Astrocyte of the spinal cord (primary cell): Measurements from ENCODE around the gene TOLLIP.
"Not testable (repeated sequence)": the region's sequence is repeated elsewhere in the genome, so short reads cannot be mapped to it uniquely, and the experiment has no call there.

Experiments used
- DNase-seq: peaks from one replicate; pipeline ENCODE4 v3.0.0; 2011; ENCODE audit warnings: low read depth, low spot score
- H3K4me3 ChIP-seq: 2 replicates; pipeline ENCODE4 v1.5.1; 2011; ENCODE audit warnings: low read depth, mild to moderate bottlenecking, low read length, moderate library complexity
- in situ Hi-C: cut with HindIII; loops from 2 replicates; pipeline ENCODE4 v1.10.0; 2017; ENCODE audit warnings: low sequenced_read_pairs
- TF ChIP-seq, protein P1 (sequence below): IDR thresholded peaks from 2 replicates; pipeline ENCODE4 v1.5.1; 2012; ENCODE audit warnings: low read depth, mild to moderate bottlenecking, low read length, inconsistent platforms

Gene TOLLIP

GRCh38 chr11:1271406-1271805, 38.0 kb downstream of the TOLLIP start:
- in situ Hi-C loops = no loop called here
- no peak for DNase-seq
- no peak overlapping the region for H3K4me3 ChIP-seq
- TF ChIP-seq, protein P1, sequence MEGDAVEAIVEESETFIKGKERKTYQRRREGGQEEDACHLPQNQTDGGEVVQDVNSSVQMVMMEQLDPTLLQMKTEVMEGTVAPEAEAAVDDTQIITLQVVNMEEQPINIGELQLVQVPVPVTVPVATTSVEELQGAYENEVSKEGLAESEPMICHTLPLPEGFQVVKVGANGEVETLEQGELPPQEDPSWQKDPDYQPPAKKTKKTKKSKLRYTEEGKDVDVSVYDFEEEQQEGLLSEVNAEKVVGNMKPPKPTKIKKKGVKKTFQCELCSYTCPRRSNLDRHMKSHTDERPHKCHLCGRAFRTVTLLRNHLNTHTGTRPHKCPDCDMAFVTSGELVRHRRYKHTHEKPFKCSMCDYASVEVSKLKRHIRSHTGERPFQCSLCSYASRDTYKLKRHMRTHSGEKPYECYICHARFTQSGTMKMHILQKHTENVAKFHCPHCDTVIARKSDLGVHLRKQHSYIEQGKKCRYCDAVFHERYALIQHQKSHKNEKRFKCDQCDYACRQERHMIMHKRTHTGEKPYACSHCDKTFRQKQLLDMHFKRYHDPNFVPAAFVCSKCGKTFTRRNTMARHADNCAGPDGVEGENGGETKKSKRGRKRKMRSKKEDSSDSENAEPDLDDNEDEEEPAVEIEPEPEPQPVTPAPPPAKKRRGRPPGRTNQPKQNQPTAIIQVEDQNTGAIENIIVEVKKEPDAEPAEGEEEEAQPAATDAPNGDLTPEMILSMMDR = no peak

GRCh38 chr11:1271002-1271401, 38.4 kb downstream of the TOLLIP start:
- TF ChIP-seq, protein P1 = no peak
- H3K4me3 ChIP-seq = no peak overlapping the region
- in situ Hi-C loops = no loop called here
- peak; percentile 68 for DNase-seq

DNA sequence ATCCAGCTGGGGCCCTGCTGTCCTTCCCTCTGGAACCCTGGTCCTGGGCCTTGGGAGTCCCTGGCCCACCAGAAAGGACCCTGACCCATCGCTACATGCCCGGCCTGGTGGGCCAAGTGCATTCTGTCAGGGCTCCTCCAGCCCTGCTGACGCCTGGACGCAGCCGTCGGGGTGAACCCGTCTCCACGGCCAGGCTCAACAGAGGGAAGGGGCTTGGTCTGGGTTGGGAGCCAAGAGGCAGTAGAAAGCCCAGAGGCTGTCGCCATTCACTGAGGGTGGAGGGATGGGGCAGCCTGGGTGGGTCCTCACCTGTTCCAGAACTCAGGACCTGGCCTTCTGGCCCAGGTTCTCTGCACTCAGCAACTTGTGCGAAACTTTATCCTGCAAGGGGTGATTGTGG, 39.0 kb downstream of the TOLLIP start:
- no peak for DNase-seq
- TF ChIP-seq, protein P1 = no peak
- in situ Hi-C loops = no loop called here
- no peak overlapping the region for H3K4me3 ChIP-seq

GRCh38 chr11:1269957-1270356, 39.5 kb downstream of the TOLLIP start:
- TF ChIP-seq, protein P1 = no peak
- no peak for DNase-seq
- in situ Hi-C loops = no loop called here
- H3K4me3 ChIP-seq = no peak overlapping the region

GRCh38 chr11:1267441-1268100, 41.9 kb downstream of the TOLLIP start:
- no peak for DNase-seq
- H3K4me3 ChIP-seq = no peak overlapping the region
- in situ Hi-C loops = no loop called here
- TF ChIP-seq, protein P1 = no peak

DNA sequence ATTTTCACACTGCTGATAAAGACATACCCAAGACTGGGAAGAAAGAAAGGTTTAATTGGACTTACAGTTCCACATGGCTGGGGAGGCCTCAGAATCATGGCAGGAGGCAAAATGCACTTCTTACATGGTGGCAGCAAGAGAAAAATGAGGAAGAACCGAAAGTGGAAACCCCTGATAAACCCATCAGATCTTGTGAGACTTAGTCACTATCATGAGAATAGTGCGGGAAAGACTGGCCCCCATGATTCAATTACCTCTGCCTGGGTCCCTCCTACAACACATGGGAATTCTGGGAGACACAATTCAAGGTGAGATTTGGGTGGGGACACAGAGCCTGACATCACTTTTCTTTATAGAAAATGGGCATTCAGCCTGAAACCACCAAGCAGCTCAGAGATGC, 42.5 kb downstream of the TOLLIP start:
- DNase-seq, in situ Hi-C loops, H3K4me3 ChIP-seq: not testable (repeated sequence)

- DNase-seq, in situ Hi-C loops, H3K4me3 ChIP-seq: not testable (repeated sequence)
Measured at GRCh38 chr11:1265480-1265879, 44.0 kb downstream of the TOLLIP start.

- in situ Hi-C loops = not testable (repeated sequence)
Measured at GRCh38 chr11:1264444-1264843, 45.0 kb downstream of the TOLLIP start.

More at GRCh38 chr11:1264444-1264843, 45.0 kb downstream of the TOLLIP start:
- TF ChIP-seq, protein P1 = peak; percentile 47
- peak; percentile 73 for DNase-seq
- not testable (repeated sequence) for H3K4me3 ChIP-seq
